Chondrocyte (in vitro differentiated cells): ENCODE data around the gene ADAMTS3. TPM values are rescaled to one million over a fixed set of nuclear protein-coding genes. Genes with fewer than 3 reads are reported as not detected.
A peak's percentile ranks its signal among the peaks of the same experiment; 100 is the strongest.

Experiments used
- DNase-seq: peaks from one replicate; pipeline ENCODE4 v3.0.0; 2021; ENCODE audit warnings: mixed read lengths, low spot score
- H3K27ac Mint-ChIP-seq: one replicate; pipeline ENCODE4 v1.8.0; 2021; ENCODE audit warnings: mild to moderate bottlenecking, moderate library complexity, mixed read lengths; ENCODE audit not compliant: unreplicated experiment
- H3K27me3 Mint-ChIP-seq: 2 replicates; pipeline ENCODE4 v1.8.0; 2021; ENCODE audit warnings: low read depth, mixed read lengths
- H3K36me3 Mint-ChIP-seq: 2 replicates; pipeline ENCODE4 v1.8.0; 2021; ENCODE audit warnings: low read depth, mixed read lengths
- H3K4me1 Mint-ChIP-seq: 2 replicates; pipeline ENCODE4 v1.8.0; 2021; ENCODE audit warnings: low read depth, mild to moderate bottlenecking, mixed read lengths
- H3K4me3 Mint-ChIP-seq: one replicate; pipeline ENCODE4 v1.8.0; 2021; ENCODE audit warnings: mild to moderate bottlenecking, moderate library complexity, mixed read lengths; ENCODE audit not compliant: unreplicated experiment
- H3K9me3 Mint-ChIP-seq: 2 replicates; pipeline ENCODE4 v1.8.0; 2021; ENCODE audit warnings: low read depth, mixed read lengths
- total RNA-seq: library from RNA; stranded (reverse); gene quantifications from 3 replicates; pipeline ENCODE4 v1.2.1, GENCODE V29; 2021
- TF ChIP-seq, protein P1 (sequence below): fragments of 200-600 bp; sonication (generic); IDR thresholded peaks from 2 replicates; pipeline ENCODE4 v1.5.0; 2021; ENCODE audit warnings: antibody characterized with exemption, mild to moderate bottlenecking, moderate library complexity

ADAMTS3 gene
- total RNA-seq, 1 donor from 2014 or later, result 0.60 TPM

DNA sequence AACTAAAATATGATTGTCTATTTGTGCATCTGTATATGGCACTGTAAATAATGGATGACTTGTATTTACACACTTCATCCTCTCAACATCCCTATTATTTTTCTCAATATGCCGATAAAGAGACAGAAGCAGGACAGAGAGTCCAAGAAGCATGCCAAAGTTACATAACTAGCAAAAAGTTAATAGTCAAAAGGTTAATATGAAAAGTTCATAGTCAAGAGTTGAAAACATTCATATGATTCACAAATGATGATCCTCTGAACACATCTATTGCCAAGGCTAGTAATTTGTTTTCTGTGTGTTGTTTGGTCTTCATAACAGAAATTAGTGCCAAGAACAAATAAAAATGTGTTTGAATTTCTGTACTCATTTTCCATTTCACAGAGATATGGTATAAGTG lies 231.0 kb downstream of the ADAMTS3 start:
- DNase-seq, result no peak
- no peaks in the 10 kb centered on the region for H3K9me3 Mint-ChIP-seq
- H3K27ac Mint-ChIP-seq, result no peak overlapping the region
- no peaks in the 10 kb centered on the region for H3K27me3 Mint-ChIP-seq
- TF ChIP-seq, protein P1, sequence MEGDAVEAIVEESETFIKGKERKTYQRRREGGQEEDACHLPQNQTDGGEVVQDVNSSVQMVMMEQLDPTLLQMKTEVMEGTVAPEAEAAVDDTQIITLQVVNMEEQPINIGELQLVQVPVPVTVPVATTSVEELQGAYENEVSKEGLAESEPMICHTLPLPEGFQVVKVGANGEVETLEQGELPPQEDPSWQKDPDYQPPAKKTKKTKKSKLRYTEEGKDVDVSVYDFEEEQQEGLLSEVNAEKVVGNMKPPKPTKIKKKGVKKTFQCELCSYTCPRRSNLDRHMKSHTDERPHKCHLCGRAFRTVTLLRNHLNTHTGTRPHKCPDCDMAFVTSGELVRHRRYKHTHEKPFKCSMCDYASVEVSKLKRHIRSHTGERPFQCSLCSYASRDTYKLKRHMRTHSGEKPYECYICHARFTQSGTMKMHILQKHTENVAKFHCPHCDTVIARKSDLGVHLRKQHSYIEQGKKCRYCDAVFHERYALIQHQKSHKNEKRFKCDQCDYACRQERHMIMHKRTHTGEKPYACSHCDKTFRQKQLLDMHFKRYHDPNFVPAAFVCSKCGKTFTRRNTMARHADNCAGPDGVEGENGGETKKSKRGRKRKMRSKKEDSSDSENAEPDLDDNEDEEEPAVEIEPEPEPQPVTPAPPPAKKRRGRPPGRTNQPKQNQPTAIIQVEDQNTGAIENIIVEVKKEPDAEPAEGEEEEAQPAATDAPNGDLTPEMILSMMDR, result no peak
- H3K36me3 Mint-ChIP-seq, result no peaks in the 10 kb centered on the region
- no peak overlapping the region for H3K4me3 Mint-ChIP-seq
- H3K4me1 Mint-ChIP-seq, result no peaks in the 10 kb centered on the region

DNA sequence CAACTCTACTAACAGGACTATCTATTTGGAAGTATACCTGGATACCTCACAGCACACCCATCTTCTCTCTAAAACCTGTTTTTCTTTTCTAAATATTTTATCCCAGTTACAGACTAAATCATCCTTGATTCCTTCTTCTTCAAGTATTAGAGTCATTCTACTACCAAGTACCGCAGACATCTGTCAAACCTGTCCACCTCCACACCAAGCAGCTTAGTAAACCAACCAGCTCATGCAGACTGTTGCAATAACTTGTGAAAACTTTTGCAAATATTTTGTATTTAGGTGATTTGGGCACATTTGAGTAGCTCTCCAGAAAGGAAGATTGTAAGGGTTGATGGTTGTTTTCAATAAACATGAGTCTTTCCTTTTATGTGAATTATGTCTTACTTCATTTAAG lies 238.6 kb downstream of the ADAMTS3 start:
- Mint-ChIP-seq H3K27me3 (no peaks in the 10 kb centered on the region), H3K4me3 (no peak overlapping the region), H3K4me1 (no peaks in the 10 kb centered on the region), H3K36me3 (no peaks in the 10 kb centered on the region), H3K9me3 (no peaks in the 10 kb centered on the region), H3K27ac (no peak overlapping the region)
- no peak for DNase-seq
- TF ChIP-seq, protein P1, result no peak

DNA sequence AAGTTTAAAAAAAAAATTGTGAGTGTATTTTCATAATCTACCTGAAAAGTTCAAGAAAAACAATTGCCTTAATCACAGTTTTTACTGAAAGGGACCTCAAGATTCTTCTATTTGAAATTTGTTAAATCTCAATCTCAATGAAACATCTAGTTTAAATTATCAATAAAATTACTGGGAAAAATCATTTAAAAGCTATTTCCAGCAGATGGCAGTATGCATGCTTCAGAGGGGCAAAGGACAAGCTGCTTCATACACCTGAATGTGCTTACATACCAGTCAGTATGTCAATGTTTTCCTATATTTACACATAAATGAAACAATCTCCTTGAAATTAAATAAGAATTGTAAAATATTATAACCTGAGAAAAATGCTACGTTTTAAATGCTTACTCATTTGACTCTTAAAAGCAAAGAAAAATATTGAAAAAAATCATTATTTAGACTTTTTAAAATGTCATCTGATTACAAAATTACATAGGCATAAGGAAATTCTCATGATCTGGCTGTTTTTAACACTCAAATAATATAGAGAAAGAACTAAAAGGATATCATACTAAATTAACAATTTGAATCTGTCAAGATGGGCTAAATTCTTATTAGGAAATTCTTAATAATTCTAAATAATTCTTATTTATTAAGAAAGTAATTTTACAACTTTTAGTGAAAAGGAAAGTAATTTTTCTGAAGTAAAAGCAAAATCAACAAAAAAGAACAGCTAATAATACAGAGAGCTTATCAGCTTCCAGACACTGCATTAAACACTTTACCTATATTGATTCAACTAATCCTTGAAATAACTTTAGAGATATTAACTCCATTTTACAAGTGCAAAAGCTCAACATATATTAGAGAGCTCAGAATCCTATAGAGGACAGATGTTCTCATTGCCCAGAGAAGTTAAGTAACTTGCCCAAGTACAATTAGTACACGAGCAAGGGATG lies 242.1 kb downstream of the ADAMTS3 start:
- H3K4me3 Mint-ChIP-seq, result no peak overlapping the region
- no peak for DNase-seq
- no peak overlapping the region for H3K27ac Mint-ChIP-seq
- H3K27me3 Mint-ChIP-seq, result peaks cover 8% of the 10 kb centered on the region
- TF ChIP-seq, protein P1, result peak; percentile 95
- no peaks in the 10 kb centered on the region for H3K9me3 Mint-ChIP-seq
- H3K4me1 Mint-ChIP-seq, result no peaks in the 10 kb centered on the region
- H3K36me3 Mint-ChIP-seq, result no peaks in the 10 kb centered on the region

DNA sequence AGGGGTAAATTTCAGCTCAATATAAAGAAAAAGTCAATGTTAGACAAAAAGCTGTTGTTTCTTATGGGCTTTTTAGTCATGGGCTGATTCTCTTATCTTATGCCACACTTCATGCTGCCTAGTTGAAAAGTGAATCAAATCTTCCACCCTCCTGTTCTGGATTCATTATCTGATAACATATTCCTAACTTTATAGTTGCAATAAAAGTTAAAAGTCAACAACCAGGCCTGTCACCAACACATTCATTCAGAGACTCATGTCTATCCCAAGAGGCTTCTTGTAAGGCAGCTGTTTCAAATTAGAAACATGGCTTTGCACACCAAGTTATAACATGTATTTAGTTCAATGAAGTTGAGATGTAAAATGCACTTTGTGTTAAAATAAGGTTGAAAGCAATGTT lies 243.8 kb downstream of the ADAMTS3 start:
- Mint-ChIP-seq H3K4me3 (no peak overlapping the region), H3K4me1 (peaks cover 5% of the 10 kb centered on the region), H3K9me3 (no peaks in the 10 kb centered on the region), H3K36me3 (no peaks in the 10 kb centered on the region), H3K27me3 (peaks cover 8% of the 10 kb centered on the region), H3K27ac (no peak overlapping the region)
- no peak for DNase-seq
- TF ChIP-seq, protein P1, result no peak

DNA sequence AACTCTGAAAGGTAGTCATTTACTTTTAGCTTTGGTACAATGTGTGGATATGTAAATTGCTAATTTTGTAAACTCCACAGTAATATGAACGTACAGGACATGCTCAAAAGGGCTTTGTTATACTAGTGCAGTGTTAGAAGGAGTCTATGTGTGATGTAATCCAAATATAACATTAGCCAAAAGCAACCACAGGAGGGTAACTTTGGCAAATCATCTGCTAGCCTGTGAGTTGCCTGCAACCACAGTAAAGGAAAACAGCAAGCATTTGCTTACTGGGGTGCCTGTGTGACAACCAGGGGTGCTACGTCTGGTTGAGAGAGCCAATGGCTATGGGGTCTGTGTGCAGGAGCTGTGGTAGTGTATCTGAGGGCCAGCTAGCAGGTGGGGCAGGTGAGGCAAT lies 245.8 kb downstream of the ADAMTS3 start:
- Mint-ChIP-seq H3K9me3 (no peaks in the 10 kb centered on the region), H3K36me3 (no peaks in the 10 kb centered on the region), H3K27ac (no peak overlapping the region), H3K27me3 (peaks cover 8% of the 10 kb centered on the region), H3K4me1 (peaks cover 20% of the 10 kb centered on the region), H3K4me3 (no peak overlapping the region)
- TF ChIP-seq, protein P1, result no peak
- no peak for DNase-seq
